Measurements from ENCODE around the gene ATP8B4.
"Not testable (repeated sequence)": the region's sequence is repeated elsewhere in the genome, so short reads cannot be mapped to it uniquely, and the experiment has no call there.

ATP8B4 gene

GRCh38 chr15:50119063-50120040 lies at the start of gene ATP8B4:
ATP8B4 (minus strand) TSS chr15:50119233; CDS start chr15:50106966, 12,267 bp downstream.
- DNase-seq, result no peak

- no peak for DNase-seq
These were observed 49.3 kb upstream of the ATP8B4 start for GRCh38 chr15:50168379-50168778.

- DNase-seq, result no peak
These were observed 48.1 kb upstream of the ATP8B4 start for GRCh38 chr15:50167110-50167509.

GRCh38 chr15:50166216-50166615 lies 47.2 kb upstream of the ATP8B4 start:
- no peak for DNase-seq

GRCh38 chr15:50164458-50164857 lies 45.4 kb upstream of the ATP8B4 start:
- DNase-seq, result no peak

GRCh38 chr15:50163719-50164410 lies 44.8 kb upstream of the ATP8B4 start:
- no peak for DNase-seq

GRCh38 chr15:50162969-50163718 lies 44.1 kb upstream of the ATP8B4 start:
- no peak for DNase-seq

- not testable (repeated sequence) for DNase-seq
These were observed 39.2 kb upstream of the ATP8B4 start for GRCh38 chr15:50158236-50158635.

GRCh38 chr15:50151476-50151875 lies 32.4 kb upstream of the ATP8B4 start:
- no peak for DNase-seq

- no peak for DNase-seq
These were observed 31.8 kb upstream of the ATP8B4 start for GRCh38 chr15:50150851-50151250.

GRCh38 chr15:50150349-50150748 lies 31.3 kb upstream of the ATP8B4 start:
- no peak for DNase-seq

- no peak for DNase-seq
These were observed 30.1 kb upstream of the ATP8B4 start for GRCh38 chr15:50149090-50149489.

GRCh38 chr15:50148362-50148963 lies 29.4 kb upstream of the ATP8B4 start:
- DNase-seq, result peak; percentile 22

GRCh38 chr15:50146632-50147031 lies 27.6 kb upstream of the ATP8B4 start:
- DNase-seq, result no peak

GRCh38 chr15:50145451-50145872 lies 26.4 kb upstream of the ATP8B4 start:
- DNase-seq, result peak; percentile 28

- no peak for DNase-seq
These were observed 25.5 kb upstream of the ATP8B4 start for GRCh38 chr15:50144341-50145120.

- no peak for DNase-seq
These were observed 24.3 kb upstream of the ATP8B4 start for GRCh38 chr15:50143255-50143860.

- no peak for DNase-seq
These were observed 22.8 kb upstream of the ATP8B4 start for GRCh38 chr15:50141856-50142255.

GRCh38 chr15:50140983-50141382 lies 21.9 kb upstream of the ATP8B4 start:
- DNase-seq, result no peak

GRCh38 chr15:50140098-50140497 lies 21.1 kb upstream of the ATP8B4 start:
- no peak for DNase-seq

- DNase-seq, result no peak
These were observed 19.4 kb upstream of the ATP8B4 start for GRCh38 chr15:50138391-50138790.

All from NCI-H146 (cell line).